ENCODE results near the gene COL26A1.

The COL26A1 gene

GRCh38 chr7:101534873-101535272 lies 172.2 kb downstream of the COL26A1 start:
- no peak for DNase-seq (ENCODE audit: low read depth)

DNA sequence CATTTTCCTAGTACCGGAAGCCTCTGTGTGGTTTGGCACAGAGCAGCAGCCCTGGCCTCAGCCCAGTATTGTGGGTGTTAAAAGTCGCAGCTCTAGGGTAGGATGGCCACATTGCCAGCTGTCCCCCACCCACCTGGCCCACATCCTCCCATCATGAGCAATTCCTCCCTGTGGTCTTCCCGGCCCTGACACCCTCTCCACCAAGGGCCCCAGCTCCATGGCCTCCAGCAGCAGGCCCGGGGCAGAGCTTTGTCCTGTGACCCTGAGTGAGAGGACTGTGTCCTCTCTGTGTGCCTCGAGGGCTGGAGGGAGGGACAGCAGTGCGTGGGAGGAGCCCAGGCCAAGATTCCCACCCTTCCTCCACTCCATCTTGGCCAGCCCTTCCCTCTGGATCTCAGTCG lies 172.7 kb downstream of the COL26A1 start:
- DNase-seq (ENCODE audit: low read depth) = no peak

DNA sequence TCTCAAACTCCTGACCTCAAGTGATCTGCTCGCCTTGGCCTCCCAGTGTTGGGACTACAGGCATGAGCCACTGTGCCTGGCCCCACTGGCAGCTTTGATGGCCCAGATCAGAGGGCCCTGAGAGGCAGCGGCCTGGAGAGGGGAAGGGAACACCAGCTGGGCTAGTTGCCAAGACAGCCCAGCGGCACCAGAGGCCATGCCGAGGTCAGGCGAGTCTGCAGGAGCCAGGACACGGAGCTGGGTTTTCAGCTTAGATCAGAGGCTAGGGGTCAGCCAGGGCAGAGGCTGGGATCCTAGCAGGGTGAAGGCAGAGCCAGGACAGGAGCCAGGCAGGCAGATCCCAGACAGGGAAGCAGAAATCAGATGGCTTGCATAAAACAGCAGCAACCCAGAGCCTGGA lies 173.6 kb downstream of the COL26A1 start:
- DNase-seq (ENCODE audit: low read depth) = no peak

GRCh38 chr7:101536668-101537067 lies 174.0 kb downstream of the COL26A1 start:
- DNase-seq (ENCODE audit: low read depth) = no peak

DNA sequence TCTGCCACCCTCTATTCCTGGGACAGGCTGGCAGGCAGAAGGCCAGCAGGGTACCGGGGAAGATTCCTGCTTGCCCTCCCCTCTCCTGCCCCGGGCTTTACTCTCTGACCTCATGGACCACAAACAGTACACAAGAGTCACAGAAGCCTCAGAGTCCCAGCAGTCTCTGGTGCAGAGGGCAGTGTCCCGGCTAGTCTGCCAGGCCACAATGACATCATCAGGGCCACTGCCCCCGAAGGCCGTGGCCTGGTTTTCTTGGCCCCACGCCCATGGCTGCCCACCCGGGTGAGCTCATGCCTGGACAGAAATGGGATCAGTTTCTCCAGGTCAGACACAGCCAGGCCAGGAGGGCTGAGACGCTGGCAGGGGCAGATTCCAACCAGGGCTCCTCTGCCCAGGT lies 174.5 kb downstream of the COL26A1 start:
- no peak for DNase-seq (ENCODE audit: low read depth)

- DNase-seq (ENCODE audit: low read depth) = no peak
Measured at GRCh38 chr7:101537935-101538595, 175.4 kb downstream of the COL26A1 start.

DNA sequence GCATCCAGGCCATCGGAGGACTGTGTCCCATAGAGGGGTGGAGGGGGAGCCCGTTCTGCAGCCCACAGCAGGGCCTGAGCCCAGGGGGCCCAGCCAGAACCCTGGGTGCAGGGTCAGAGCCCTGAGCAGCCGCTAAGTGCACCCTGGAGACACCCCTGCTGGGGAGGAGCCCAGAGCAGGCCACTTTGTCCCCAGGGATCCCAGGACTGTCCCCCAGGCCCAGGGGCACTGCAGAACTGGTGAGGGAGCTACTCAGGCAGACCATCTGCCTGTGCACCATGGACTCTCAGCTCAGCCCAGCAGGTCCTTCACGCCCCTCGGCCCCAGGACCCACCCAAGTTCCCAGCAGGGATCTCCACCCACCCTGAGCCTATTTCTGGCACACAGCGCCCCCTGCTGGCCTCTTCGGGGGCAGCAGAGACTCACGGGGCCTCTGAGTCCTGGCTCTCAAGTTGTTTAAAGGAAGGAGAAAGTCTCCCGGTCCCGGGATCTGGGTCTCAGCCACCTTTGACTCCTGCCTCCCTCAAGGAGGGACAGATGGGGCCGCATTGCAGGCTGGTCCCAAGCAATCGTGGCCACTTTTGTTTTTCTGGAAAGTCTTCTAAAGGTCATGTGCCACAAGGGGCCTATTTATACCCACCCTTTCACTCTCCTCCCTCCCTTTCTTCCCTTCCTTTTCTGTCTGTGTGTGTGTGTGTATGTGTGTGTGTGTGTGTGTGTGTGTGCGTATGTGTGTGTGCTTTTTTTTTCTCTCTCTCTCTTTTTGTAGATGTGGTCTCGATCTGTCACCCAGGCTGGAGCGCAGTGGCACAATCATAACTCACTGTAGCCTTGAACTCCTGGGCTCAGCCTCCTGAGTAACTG lies 176.2 kb downstream of the COL26A1 start:
- DNase-seq (ENCODE audit: low read depth) = no peak

DNA sequence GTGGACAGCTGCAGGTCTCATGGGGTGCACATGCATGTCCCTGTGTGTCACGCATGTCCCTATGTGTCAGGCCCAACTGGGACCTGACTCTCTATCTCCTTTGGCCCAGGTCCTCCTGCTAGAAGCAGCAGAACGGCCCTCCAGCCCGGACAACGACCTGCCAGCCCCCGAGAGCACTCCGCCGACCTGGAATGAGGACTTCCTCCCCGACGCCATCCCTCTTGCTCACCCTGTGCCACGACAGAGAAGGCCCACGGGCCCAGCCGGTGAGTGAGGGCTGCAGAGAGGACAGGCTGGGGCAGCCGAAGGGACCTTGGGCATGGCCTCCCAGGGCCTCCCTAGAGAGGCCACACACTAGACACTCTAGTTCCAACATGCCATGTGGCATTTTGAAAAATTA lies 177.1 kb downstream of the COL26A1 start:
- no peak for DNase-seq (ENCODE audit: low read depth)

DNA sequence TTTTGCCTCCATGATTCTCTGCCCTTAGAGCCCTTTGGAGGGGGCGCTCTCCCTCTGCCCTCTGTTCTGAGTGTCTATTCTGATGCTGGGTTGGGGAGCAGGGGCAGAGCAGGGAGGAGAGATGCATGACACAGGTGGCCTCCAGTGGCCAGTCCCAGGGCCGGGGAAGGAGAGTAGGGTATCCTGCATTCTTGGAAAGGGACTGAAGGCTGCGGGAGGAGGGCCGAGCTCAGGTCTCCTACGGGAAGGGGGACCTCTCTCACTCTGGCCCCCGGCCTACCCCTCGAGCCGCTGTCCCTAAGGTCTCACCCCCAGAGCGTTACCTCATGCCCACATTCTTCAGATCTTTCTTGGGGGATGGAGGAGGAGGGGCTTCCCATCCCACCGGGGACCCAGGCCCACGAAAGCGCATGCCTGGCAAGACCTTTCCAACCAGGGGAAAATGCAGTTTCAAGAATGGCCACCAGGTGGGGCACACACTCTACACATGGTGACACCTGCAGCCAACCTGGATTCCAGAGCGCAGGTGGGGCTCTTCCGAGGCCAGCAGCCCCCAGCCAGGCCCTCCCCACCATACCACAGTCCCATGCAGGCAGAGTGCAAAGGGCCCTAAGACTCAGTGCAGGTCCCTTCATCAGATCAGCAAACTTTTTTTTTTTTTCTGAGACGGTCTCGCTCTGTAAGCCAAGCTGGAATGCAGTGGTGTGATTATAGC lies 180.0 kb downstream of the COL26A1 start:
- no peak for DNase-seq (ENCODE audit: low read depth)

DNA sequence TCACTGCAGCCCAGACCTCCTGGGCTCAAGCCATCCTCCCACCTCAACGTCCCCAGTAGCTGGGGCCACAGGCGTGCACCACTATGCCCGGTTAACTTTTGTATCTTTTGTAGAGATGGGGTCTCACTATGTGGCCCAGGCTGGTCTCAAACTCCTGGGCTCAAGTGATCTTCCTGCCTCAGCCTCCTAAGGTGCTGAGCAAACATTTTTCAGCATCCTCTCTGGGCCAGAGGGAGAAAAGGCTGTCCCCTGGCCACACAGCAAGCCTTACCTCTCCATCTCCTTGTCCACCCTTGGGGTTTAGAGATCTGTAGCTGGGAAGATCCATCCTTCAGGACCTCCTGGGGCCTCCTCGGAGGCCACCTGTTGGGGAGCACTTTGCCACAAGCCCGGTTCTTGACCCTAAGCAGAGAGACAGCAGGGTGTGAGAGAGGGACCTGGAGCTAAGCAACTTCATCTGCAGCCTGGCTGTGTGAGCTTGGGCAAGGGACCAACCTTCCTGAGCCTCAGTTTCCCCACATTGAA lies 180.6 kb downstream of the COL26A1 start:
- no peak for DNase-seq (ENCODE audit: low read depth)

DNA sequence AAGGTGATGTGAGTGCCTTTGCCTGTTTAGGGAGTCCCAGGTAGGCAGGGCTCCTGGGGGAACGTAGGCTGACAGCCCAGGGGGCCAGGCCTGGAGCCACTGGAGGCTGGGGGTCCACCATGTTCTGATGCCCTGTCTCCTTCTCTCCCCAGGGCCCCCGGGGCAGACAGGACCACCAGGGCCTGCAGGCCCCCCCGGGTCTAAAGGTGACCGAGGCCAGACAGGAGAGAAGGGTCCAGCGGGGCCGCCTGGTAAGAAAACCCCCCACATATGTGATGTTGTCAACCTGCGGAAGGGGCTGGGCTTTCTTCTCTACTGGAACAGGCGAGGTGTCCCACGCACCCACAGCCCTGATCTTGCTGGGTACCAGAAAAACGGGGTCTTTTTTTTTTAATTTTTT lies 181.2 kb downstream of the COL26A1 start:
- DNase-seq (ENCODE audit: low read depth) = no peak

DNA sequence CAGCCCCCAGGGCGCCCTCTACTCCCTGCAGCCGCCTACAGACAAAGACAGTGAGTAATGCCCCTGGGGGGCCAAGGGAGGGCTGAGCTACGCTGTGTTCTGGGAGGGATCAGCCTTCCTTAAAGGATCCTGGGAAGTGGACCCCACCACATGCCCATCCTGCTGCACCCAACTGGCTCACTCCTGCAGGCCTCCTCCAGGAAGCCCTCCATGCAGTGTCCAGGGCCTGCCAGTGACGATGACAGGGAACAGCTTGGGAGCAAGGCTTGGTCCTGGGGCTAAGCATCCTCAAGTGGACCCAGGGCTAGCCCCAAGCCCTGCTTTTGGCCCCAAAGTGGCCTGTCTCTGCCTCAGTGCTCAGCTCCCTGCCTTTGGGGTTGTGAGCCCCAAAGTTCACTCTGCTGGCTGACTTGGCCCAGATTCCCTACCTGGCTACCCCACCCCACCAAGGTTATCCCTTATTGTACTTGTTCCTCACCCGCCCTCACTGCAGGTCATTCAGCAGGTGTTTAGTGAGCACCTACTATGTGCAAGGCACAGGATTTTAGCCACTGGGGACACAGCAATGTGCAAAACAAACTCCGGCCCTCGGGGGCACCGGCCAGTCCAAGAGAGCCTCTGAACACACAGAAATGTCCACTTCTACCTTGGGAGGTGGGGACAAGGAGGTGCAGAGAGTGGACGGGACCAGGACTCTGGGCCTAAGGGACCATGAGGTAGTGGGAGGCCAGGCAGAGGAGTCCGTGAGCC lies 182.9 kb downstream of the COL26A1 start:
- DNase-seq (ENCODE audit: low read depth) = no peak

DNA sequence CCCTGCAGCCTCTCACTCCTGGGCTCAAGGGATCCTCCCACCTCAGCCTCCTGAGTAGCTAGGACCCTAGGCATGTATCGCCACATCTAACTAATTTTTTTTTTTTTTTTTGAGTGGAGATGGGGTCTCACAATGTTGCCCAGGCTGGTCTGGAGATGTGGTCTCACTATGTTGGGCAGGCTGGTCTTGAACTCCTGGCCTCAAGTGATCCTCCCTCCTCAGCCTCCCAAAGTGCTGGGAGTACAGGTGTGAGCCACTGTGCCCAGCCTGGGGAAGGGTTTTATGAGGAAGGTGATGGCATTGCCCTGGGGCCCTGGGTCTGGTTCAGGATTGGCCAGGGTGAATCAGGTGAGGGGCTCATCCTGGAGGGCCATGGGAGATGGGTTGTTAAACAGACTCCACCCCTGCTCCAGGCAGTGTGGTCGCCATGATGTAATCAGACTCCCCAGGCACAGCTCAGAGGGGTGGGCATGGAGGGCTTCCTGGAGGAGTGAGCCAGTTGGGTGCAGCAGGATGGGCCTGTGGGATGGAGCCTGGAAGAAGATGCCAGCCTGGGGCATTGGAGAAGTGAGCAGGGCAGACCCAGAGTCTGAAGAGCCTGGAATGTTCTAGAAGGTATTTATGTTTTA lies 183.7 kb downstream of the COL26A1 start:
- no peak for DNase-seq (ENCODE audit: low read depth)

DNA sequence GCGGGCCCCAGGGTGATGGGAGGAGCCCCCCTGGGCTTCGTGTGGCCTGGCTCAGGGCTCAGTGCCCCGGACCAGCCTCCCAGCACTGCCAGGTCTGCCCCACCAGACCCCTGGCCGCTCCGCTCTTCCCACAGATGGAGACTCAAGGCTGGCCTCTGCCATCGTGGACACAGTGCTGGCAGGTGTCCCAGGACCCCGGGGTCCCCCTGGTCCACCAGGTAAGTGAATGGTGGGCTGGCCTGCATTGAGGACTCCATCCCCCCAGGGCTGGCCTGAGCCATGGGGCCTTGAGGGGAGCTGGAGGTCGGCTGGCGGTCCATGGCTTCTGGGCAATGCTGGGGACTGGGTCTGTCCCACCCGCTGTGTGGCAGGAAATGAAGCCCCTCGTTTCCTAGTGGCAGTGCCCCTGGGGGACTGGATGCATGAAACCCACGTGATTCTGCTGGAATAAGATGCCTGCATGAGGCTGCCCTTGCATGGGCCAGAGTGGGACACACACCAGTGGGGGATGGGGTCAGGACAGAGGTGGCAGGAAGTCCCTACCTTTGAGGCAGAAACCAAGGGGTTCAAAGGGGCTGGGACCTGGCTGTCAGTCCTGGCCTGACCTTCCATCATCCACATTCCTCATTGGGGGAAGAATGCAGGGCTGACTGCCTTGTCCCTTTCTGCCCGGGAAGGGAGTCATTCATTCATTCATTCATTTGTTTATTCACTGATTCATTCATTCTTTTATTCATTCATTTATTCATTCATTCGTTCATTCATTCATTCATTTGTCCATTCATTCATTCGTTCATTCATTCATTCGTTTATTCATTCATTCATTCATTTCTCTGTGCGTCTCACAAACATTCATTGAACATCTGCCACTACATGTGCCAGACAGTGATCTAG lies 184.6 kb downstream of the COL26A1 start:
- DNase-seq (ENCODE audit: low read depth) = no peak

DNA sequence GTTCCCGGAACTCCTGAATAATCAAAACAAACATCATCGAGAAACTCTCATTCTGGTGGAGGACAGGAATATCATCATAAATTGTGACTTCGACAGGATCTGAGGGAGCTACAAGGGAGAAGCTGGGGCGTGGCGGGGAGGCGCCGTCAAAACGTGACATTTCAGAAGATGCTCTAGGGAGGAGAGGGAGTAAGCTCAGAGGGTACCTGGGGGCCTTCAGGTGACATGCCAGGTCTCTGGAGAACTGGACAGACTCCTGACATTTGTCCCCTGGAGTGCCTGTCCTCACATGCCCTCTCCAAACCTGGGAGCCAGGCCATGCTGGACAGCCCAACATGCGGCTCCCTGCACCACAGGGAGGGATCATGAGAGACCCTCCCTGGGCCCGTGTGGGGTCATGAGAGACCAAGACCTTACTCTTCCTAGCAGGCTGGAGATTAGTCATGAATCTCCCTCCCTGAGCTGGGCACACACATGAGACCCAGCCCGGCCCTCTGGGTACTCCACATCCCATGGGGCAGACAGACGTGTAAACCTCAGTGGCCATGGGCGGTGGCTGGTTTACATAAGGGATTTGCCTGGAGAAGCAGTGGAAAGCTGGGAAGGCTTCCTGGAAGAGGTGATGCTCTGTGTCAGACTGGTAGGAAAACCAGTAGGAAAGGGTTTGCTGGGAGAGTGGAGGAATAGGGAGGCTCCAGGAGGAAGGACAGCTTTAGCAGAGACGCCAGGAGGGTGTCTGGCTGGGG lies 185.4 kb downstream of the COL26A1 start:
- no peak for DNase-seq (ENCODE audit: low read depth)

DNA sequence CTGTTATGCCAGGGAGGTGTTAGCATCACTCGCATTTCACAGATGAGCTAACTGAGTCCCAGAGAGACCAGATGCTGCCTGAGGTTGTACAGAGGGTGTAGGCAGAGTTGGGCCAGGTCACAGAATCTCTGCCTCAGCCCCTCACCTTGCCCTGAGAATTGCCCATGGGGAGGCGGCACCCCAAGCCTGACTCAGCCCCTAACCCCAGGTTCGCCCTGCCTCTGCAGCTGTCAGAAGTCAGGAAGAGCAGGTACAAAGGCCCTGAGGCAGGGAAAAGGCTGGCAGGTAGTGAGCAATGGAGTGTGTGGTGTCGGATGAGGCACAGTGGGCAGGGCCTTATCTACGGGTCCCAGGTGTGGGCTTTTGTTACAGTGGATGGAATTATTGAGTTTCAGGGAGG lies 187.1 kb downstream of the COL26A1 start:
- DNase-seq (ENCODE audit: low read depth) = no peak

DNA sequence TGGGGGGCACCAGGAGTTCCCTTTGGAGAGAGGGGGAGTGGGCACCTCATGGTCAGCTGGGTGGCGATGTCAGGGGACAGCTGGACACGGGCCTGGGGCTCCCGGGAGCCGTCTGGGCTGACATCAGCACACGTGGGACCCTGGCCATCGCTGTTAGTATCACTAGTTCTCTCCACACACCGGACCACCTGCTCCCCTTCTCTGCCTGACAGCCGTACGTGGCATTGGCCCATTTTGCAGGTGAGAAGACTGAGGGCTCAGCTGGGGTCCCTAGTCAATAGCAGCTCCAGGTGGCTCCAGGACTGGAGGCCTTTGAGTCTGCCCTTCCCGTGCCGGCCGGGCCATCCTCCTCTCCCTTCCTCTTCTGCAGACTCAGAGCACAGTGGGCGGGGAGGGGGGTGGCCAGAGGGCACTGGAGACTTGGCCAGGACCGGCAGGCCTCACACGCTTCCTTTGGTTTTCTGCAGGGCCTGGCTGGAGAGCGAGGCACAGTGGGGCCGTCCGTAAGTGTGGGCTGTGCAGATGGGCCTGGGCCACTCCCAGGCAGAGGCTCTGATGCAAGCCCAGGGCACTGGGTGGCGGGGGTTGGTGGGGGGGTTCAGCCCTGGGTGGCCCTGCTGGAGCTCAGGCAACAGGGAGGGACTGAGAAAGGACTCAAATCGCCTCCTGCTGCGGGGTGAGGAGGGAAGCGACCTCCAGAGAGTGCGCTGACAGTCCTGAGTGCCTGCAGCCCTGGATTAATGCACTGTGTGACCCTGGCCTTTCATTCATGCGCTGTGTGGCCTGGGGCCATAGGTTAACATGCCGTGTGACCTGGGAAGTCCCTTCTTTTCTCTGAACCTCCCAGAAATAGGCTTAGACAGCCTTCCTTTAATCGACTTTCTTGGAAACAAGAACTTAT lies 188.2 kb downstream of the COL26A1 start:
- DNase-seq (ENCODE audit: low read depth) = no peak

DNA sequence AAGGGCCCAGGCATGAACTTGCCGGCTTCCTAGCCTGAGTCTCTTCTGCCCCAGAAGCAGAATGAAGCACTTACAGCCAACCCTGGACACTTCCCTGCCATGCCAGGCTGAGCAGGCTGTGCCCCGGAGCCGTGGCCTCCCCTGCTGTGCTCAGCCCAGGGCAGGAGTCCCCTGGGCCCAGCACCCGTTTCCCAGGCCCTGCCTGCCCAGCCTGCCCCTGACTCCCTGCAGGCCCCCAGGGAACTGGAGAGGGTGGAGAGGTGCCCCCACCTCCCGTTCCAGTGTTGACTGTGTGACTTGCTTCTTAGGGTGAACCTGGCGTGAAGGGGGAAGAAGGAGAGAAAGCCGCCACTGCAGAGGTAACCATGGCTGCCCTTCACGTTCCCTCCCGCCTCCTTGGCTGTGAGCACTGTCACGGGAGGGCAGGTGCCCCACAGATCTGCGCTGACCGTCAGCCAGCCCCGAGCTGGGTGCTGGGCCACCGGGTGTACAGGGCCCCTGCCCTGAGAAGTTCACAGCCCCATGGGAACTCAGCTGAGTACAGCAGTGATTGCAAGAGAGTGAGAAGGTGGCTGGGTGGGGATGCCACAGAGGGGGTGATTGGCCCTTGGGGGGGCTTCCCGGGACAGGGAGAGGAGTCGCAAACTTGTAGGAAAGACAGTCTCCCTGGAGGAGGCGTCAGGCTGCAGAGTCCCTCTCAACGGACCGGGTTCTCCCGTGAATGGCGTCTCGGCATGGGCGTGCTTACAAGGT lies 190.5 kb downstream of the COL26A1 start:
- DNase-seq (ENCODE audit: low read depth) = no peak
